Heart left ventricle (tissue), 16 donors: ENCODE results near the gene TMEM243. TPM values are rescaled to one million over a fixed set of nuclear protein-coding genes. Genes with fewer than 3 reads are reported as not detected.

Experiments used
- ATAC-seq, 4 donors: fragments of 200-7000 bp; cut with Tn5 transposase; one replicate each; pipeline ENCODE4 v1.9.1; 2020 to 2022; ENCODE audit warnings: moderate library complexity in 4 of 4, mild to moderate bottlenecking in 3 of 4, moderate number of reproducible peaks in 1 of 4
- DNase-seq, 5 donors: peaks; one replicate each; pipeline ENCODE4 v3.0.0-alpha.2; 2020
- H3K27ac ChIP-seq, 12 donors: fragments of 200-600 bp; sonication (generic) in 4 of 12; one replicate each; pipeline versions ENCODE4 v1.5.0 to v1.8.0; 2016 to 2022; ENCODE audit warnings: mild to moderate bottlenecking in 2 of 12
- H3K27me3 ChIP-seq, 9 donors: fragments of 200-600 bp; sonication (generic) in 2 of 9; one replicate each; pipeline versions ENCODE4 v1.5.1 to v1.8.0; 2016 to 2022; ENCODE audit warnings: mild to moderate bottlenecking in 3 of 9
- H3K36me3 ChIP-seq, 9 donors: fragments of 200-600 bp; sonication (generic) in 2 of 9; one replicate each; pipeline versions ENCODE4 v1.5.0 to v1.8.0; 2018 to 2022; ENCODE audit warnings: mild to moderate bottlenecking in 2 of 9
- H3K4me1 ChIP-seq, 12 donors: fragments of 200-600 bp; sonication (generic) in 4 of 12; one replicate each; pipeline versions ENCODE4 v1.5.0 to v1.8.0; 2016 to 2022; ENCODE audit warnings: mild to moderate bottlenecking in 3 of 12
- H3K4me3 ChIP-seq, 12 donors: fragments of 200-600 bp; sonication (generic) in 4 of 12; one replicate each; pipeline versions ENCODE4 v1.5.0 to v1.8.0; 2017 to 2022; ENCODE audit warnings: mild to moderate bottlenecking in 9 of 12, moderate library complexity in 4 of 12
- H3K9me3 ChIP-seq, 12 donors: fragments of 200-600 bp; sonication (generic) in 4 of 12; one replicate each; pipeline versions ENCODE4 v1.5.0 to v1.8.0; 2016 to 2022; ENCODE audit warnings: mild to moderate bottlenecking in 1 of 12
- POLR2A ChIP-seq, 2 donors: fragments of 450-650 bp; IDR thresholded peaks; one replicate each; pipeline ENCODE4 v1.6.1; 2017; ENCODE audit warnings: antibody characterized with exemption in 2 of 2, mild to moderate bottlenecking in 2 of 2, moderate library complexity in 2 of 2
- WGBS, 4 donors: extraction: QIAGEN DNeasy Blood & Tissue Kit in 2 of 4; methylation state at CpG; one replicate each; pipeline versions ENCODE4 v1.1.5 to v1.1.7; 2013 to 2018; 5-methylcytosine and 5-hydroxymethylcytosine counted together
- intact Hi-C, 10 donors: fragments of 100-400 bp; cut with DNase I; formaldehyde crosslinking; loops; one replicate each; pipeline versions ENCODE4 v1.11.1 to v1.14.2; 2022
- polyA plus RNA-seq, 2 donors: library from polyadenylated mRNA; stranded (reverse); fragments of 200-250 nt; gene quantifications; one replicate each; pipeline ENCODE4 v1.2.3, GENCODE V29; 2013
- total RNA-seq, 9 donors: library from RNA; depleted of rRNA in 2 of 9; stranded (reverse); fragments of >200 nt in 2 of 9; fragmentation: NEBNext Ultra II Directional in 3 of 9; extraction: Animal tissue kit (Norgen Biotek cat#: 25700) in 3 of 9; gene quantifications; one replicate each; pipeline versions ENCODE4 v1.1.0 to v1.2.4, GENCODE V29; 2016 to 2023
- TF ChIP-seq, protein P1 (sequence below), 12 donors: fragments of 200-600 bp; sonication (generic) in 4 of 12; IDR thresholded peaks; one replicate each; pipeline versions ENCODE4 v1.5.0 to v1.8.0; 2018 to 2022; ENCODE audit warnings: antibody characterized with exemption in 12 of 12, mild to moderate bottlenecking in 5 of 12
- donor health status: ischemic (EF 13 %, LVEDD 7.1; RV severe dilation, severe dysfunction).
- donor health status: healthy with polysubstance abuse.
- donor health status: DM: no; HTN: yes; CAD: no.
- donor health status: DM: no; HTN: no; CAD: no.
- donor health status: ischemic (EF 25% LVEDD 6.9; RV normal size, moderate dysfunction).
- donor health status: ischemic (EF 25% LVEDD 5.7; RV mildly dilated, moderate dysfunction).
- donor health status: healthy.
- donor health status: DM: yes; HTN: yes; CAD: no.
- donor health status: ischemic (EF 35%, LVEDD 5.7; RV mildly dilated, moderate dysfunction).
- donor health status: nonischemic (EF 11% LVEDD 7.7; RV severe dilation, severe dysfunction).
- donor health status: DM: yes; HTN: yes; CAD: no.
- donor health status: PGD.
- donor health status: ischemic (EF 29% LVEDD 5.4; RV normal size, mild dysfunction).
- donor health status: nonischemic (EF 23%, LVEDD 6.1; RV moderate dilation, normal function).

TMEM243 gene
- total and polyA plus RNA-seq, 11 donors, result 1.8 to 13.1 (median 7.0) TPM

DNA sequence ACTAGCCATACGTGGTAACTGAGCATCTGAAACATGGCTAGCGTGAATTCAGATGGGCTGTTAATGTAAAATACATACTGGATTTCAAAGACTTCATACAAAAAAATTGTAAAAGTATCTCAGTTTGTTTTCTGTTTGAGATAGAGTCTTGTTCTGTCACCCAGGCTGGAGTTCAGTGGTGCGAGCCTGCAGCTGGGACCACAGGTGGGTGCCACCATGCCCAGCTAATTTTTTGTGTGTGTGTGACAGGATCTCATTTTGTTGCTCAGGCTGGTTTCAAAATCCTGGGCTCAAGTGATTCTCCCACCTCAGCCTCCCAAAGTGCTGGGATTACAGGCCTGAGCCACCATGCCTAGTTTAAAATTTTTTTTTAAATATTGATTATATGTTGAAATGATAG is 4.5 kb downstream of the TMEM243 start:
- no peaks in the 10 kb centered on the region for H3K27me3 ChIP-seq
- no peak for ATAC-seq
- peaks cover 0 to 73% (median 22%) of the 10 kb centered on the region in 12 donors for H3K4me1 ChIP-seq
- H3K27ac ChIP-seq, result no peak overlapping the region
- DNase-seq, result no peak
- TF ChIP-seq, protein P1, sequence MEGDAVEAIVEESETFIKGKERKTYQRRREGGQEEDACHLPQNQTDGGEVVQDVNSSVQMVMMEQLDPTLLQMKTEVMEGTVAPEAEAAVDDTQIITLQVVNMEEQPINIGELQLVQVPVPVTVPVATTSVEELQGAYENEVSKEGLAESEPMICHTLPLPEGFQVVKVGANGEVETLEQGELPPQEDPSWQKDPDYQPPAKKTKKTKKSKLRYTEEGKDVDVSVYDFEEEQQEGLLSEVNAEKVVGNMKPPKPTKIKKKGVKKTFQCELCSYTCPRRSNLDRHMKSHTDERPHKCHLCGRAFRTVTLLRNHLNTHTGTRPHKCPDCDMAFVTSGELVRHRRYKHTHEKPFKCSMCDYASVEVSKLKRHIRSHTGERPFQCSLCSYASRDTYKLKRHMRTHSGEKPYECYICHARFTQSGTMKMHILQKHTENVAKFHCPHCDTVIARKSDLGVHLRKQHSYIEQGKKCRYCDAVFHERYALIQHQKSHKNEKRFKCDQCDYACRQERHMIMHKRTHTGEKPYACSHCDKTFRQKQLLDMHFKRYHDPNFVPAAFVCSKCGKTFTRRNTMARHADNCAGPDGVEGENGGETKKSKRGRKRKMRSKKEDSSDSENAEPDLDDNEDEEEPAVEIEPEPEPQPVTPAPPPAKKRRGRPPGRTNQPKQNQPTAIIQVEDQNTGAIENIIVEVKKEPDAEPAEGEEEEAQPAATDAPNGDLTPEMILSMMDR (IDR thresholded peaks at IDR 0.05), result no peak
- TF ChIP-seq POLR2A (IDR thresholded peaks at IDR 0.05), result no peak
- intact Hi-C loops, result loop anchor here in 3 of 10 donors (5.0 to 10.0 kb wide), 2 partner anchors 63 to 160 kb away; partner anchors contain the start of genes DMTF1 (in 2 of the 3) and ELAPOR2 (in 1 of the 3)
- no peak overlapping the region for H3K4me3 ChIP-seq
- no peaks in the 10 kb centered on the region for H3K9me3 ChIP-seq
- 96 to 100% (median 98%) methylated on average over 3 of the region's 3 CpGs for WGBS, 4 donors
- H3K36me3 ChIP-seq, result peaks cover 0 to 5% (median 0%) of the 10 kb centered on the region in 9 donors

DNA sequence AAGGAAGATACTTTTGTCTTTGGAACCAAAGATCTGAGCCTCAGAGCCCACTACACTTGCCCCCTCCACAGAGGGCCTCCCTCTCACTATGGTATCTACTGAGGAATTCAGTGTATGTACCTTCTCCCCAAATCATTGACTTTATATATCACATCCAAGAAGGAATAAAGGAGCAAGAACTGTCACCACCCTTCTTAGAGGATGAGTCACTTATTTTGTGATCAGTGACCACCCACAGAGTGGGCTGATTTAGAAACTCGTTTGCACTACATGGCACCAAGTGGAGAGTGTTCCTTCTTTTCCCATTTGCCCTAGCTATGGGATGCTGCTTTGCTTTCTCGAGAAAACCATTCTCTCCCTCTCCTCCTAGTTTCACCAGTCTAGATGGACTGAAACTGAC is 5.7 kb downstream of the TMEM243 start:
- no peak for DNase-seq
- intact Hi-C loops, result loop anchor here in 1 of 10 donors (10.0 kb wide), 1 partner anchor 159 kb away; the partner anchor contains the start of gene ELAPOR2
- Histone ChIP-seq H3K4me3 (no peak overlapping the region), H3K27ac (no peak overlapping the region), H3K27me3 (no peaks in the 10 kb centered on the region), H3K36me3 (peaks cover 0 to 5% (median 0%) of the 10 kb centered on the region in 9 donors), H3K4me1 (peaks cover 0 to 72% (median 22%) of the 10 kb centered on the region in 12 donors), H3K9me3 (no peaks in the 10 kb centered on the region)
- 56 to 66% (median 58%) methylated on average over 2 of the region's 2 CpGs for WGBS, 4 donors
- TF ChIP-seq, protein P1 (IDR thresholded peaks at IDR 0.05), result no peak
- no peak for TF ChIP-seq POLR2A (IDR thresholded peaks at IDR 0.05)
- no peak for ATAC-seq

- Histone ChIP-seq H3K4me1 (peaks cover 0 to 66% (median 20%) of the 10 kb centered on the region in 12 donors), H3K27ac (no peak overlapping the region), H3K9me3 (no peaks in the 10 kb centered on the region), H3K4me3 (no peak overlapping the region), H3K27me3 (no peaks in the 10 kb centered on the region), H3K36me3 (peaks cover 0 to 5% (median 0%) of the 10 kb centered on the region in 9 donors)
- WGBS, 4 donors, result 95 to 97% (median 96%) methylated on average over 1 of the region's 1 CpG
- no peak for DNase-seq
- no peak for TF ChIP-seq POLR2A (IDR thresholded peaks at IDR 0.05)
- TF ChIP-seq, protein P1 (IDR thresholded peaks at IDR 0.05), result no peak
- intact Hi-C loops, result loop anchor here in 1 of 10 donors (10.0 kb wide), 1 partner anchor 158 kb away; the partner anchor contains the start of gene ELAPOR2
- no peak for ATAC-seq
These were observed 6.3 kb downstream of the TMEM243 start for GRCh38 chr7:87213252-87213651.

DNA sequence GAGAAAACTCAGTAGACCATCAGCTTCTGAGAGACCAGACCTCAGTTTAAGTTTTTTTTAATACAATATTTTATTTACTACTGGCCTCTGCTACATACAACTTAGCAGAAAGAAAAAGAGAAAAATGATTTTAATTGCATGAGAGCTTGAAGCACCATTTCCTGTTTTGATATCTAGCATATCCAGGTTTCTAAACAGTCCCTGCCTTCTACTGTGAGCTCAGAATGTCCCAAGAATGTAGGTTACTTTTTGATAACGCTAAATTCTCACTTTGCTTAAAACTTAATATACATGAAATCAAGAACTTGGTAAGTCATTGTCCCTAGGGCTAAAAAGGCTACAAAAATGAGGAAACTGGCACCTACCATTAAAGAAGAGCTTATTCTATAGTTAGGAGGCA is 7.0 kb downstream of the TMEM243 start:
- ATAC-seq (no peak), DNase-seq (no peak)
- Histone ChIP-seq H3K9me3 (no peaks in the 10 kb centered on the region), H3K4me3 (no peak overlapping the region), H3K27ac (no peak overlapping the region), H3K4me1 (peaks cover 0 to 58% (median 20%) of the 10 kb centered on the region in 12 donors), H3K27me3 (no peaks in the 10 kb centered on the region), H3K36me3 (peaks cover 0 to 5% (median 0%) of the 10 kb centered on the region in 9 donors)
- intact Hi-C loops, result loop anchor here in 1 of 10 donors (10.0 kb wide), 1 partner anchor 158 kb away; the partner anchor contains the start of gene ELAPOR2
- 62 to 84% (median 81%) methylated on average over 1 of the region's 1 CpG for whole genome bisulfite sequencing, 4 donors
- TF ChIP-seq, protein P1 (IDR thresholded peaks at IDR 0.05), result no peak
- TF ChIP-seq POLR2A (IDR thresholded peaks at IDR 0.05), result no peak
